ENCODE measurements around the gene RSPH1. TPM values are rescaled to one million over a fixed set of nuclear protein-coding genes. Genes with fewer than 3 reads are reported as not detected.

Gene RSPH1
- total and polyA plus RNA-seq, 8 donors = 0.37 to 8.9 (median 1.8) TPM; not detected in 1

- TF ChIP-seq POLR2A (IDR thresholded peaks at IDR 0.05) (no peak), CTCF (IDR thresholded peaks at IDR 0.05) (no peak), EP300 (IDR thresholded peaks at IDR 0.05) (no peak), POLR2AphosphoS5 (IDR thresholded peaks at IDR 0.05) (no peak)
- intact Hi-C loops (cut with DNase I; ENCODE audit: low total_unique reads) = no loop called here
- no peaks in the 10 kb centered on the region for H3K9me3 ChIP-seq
- no peak for DNase-seq
- H3K27me3 ChIP-seq = peaks cover 0 to 8% (median 0%) of the 10 kb centered on the region in 3 donors
- H3K36me3 ChIP-seq = no peaks in the 10 kb centered on the region
- no peak overlapping the region for H3K27ac ChIP-seq
- no peak overlapping the region for H3K4me3 ChIP-seq
- peaks cover 4 to 21% (median 11%) of the 10 kb centered on the region in 4 donors for H3K4me1 ChIP-seq
- 83 to 90% (median 85%) methylated on average over 10 of the region's 10 CpGs for WGBS, 5 donors
Measured at GRCh38 chr21:42455754-42456440, 40.1 kb downstream of the RSPH1 start.

- peaks cover 0 to 8% (median 0%) of the 10 kb centered on the region in 3 donors for H3K27me3 ChIP-seq
- no peaks in the 10 kb centered on the region for H3K9me3 ChIP-seq
- peaks cover 0 to 14% (median 7%) of the 10 kb centered on the region in 4 donors for H3K4me1 ChIP-seq
- H3K36me3 ChIP-seq = no peaks in the 10 kb centered on the region
- no peak overlapping the region for H3K27ac ChIP-seq
- intact Hi-C loops (cut with DNase I; ENCODE audit: low total_unique reads) = no loop called here
- 51 to 89% (median 77%) methylated on average over 9 of the region's 9 CpGs for WGBS, 5 donors
- H3K4me3 ChIP-seq = no peak overlapping the region
- peak in 1 of 2 donors; percentile 44 for DNase-seq
- TF ChIP-seq CTCF (IDR thresholded peaks at IDR 0.05) = no peak
- TF ChIP-seq POLR2AphosphoS5 (IDR thresholded peaks at IDR 0.05) = no peak
- TF ChIP-seq POLR2A (IDR thresholded peaks at IDR 0.05) = no peak
- no peak for TF ChIP-seq EP300 (IDR thresholded peaks at IDR 0.05)
Measured at GRCh38 chr21:42455196-42455595, 40.8 kb downstream of the RSPH1 start.

GRCh38 chr21:42454786-42455185, 41.2 kb downstream of the RSPH1 start:
- H3K36me3 ChIP-seq = no peaks in the 10 kb centered on the region
- no peak overlapping the region for H3K4me3 ChIP-seq
- peaks cover 0 to 8% (median 0%) of the 10 kb centered on the region in 3 donors for H3K27me3 ChIP-seq
- no peak for DNase-seq
- H3K4me1 ChIP-seq = peaks cover 0 to 14% (median 6%) of the 10 kb centered on the region in 4 donors
- intact Hi-C loops (cut with DNase I; ENCODE audit: low total_unique reads) = no loop called here
- no peak for TF ChIP-seq CTCF (IDR thresholded peaks at IDR 0.05)
- no peaks in the 10 kb centered on the region for H3K9me3 ChIP-seq
- no peak overlapping the region for H3K27ac ChIP-seq
- 71 to 81% (median 79%) methylated on average over 9 of the region's 9 CpGs for WGBS, 5 donors

GRCh38 chr21:42453986-42454570, 41.9 kb downstream of the RSPH1 start:
- TF ChIP-seq POLR2AphosphoS5 (IDR thresholded peaks at IDR 0.05) = no peak
- no peak for TF ChIP-seq CTCF (IDR thresholded peaks at IDR 0.05)
- no peak for TF ChIP-seq EP300 (IDR thresholded peaks at IDR 0.05)
- TF ChIP-seq POLR2A (IDR thresholded peaks at IDR 0.05) = no peak
- intact Hi-C loops (cut with DNase I; ENCODE audit: low total_unique reads) = no loop called here
- Histone ChIP-seq H3K27ac (no peak overlapping the region), H3K9me3 (no peaks in the 10 kb centered on the region), H3K4me3 (no peak overlapping the region), H3K27me3 (peaks cover 0 to 8% (median 0%) of the 10 kb centered on the region in 3 donors), H3K4me1 (peaks cover 0 to 7% (median 3%) of the 10 kb centered on the region in 4 donors), H3K36me3 (no peaks in the 10 kb centered on the region)
- no peak for DNase-seq
- 71 to 88% (median 82%) methylated on average over 18 to 19 of the region's 19 CpGs for WGBS, 5 donors
